Measurements from ENCODE around the gene BEST2. TPM values are rescaled to one million over a fixed set of nuclear protein-coding genes. Genes with fewer than 3 reads are reported as not detected.

BEST2 gene
- total RNA-seq, 1 experiment from 2014 or later: 0.27 TPM

DNA sequence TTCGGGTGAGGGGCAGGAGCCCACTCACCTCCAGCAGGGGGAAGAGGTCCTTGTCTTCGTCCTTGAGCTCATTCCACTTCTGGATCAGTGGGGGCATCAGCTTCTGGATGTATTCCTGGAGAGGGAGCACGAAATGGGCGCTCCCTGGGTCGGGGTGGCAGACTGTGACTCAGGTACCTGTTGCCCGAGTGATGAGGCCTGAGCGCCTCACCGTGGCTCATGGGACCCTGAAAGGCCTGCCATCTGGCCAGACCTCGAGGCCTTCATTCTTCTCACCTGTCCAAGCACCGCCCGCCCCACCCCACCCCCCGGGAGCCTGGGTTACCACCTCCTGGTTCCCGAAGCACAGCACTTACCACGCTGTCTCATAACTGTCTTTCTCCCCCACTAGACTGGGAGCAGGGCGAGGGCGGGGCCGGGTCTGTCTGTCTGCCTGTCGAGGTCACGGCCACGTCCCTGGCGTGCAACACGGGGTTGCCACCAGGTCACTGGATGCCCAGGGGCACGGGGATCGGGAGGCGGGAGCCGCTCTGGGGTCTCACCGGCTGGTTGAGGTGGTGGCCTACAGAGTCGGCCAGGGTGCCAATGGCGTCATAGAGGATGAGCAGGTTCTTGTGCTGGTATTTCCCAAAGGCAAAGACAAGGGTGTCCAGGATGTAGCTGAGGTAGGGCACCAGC is 45.8 kb upstream of the BEST2 start:
- intact Hi-C loops (cut with micrococcal nuclease; ENCODE audit: unreplicated experiment): no loop called here
- Mint-ChIP-seq H3K4me3 (ENCODE audit: unreplicated experiment) (no peak overlapping the region), H3K27me3 (ENCODE audit: insufficient read depth, unreplicated experiment) (no peaks in the 10 kb centered on the region), H3K4me1 (ENCODE audit: low read depth, unreplicated experiment) (no peaks in the 10 kb centered on the region), H3K27ac (ENCODE audit: unreplicated experiment) (no peak overlapping the region), H3K9me3 (ENCODE audit: unreplicated experiment) (no peaks in the 10 kb centered on the region), H3K36me3 (ENCODE audit: insufficient read depth, unreplicated experiment) (peaks cover 98% of the 10 kb centered on the region)
- no peak for DNase-seq
- TF ChIP-seq, protein P1, sequence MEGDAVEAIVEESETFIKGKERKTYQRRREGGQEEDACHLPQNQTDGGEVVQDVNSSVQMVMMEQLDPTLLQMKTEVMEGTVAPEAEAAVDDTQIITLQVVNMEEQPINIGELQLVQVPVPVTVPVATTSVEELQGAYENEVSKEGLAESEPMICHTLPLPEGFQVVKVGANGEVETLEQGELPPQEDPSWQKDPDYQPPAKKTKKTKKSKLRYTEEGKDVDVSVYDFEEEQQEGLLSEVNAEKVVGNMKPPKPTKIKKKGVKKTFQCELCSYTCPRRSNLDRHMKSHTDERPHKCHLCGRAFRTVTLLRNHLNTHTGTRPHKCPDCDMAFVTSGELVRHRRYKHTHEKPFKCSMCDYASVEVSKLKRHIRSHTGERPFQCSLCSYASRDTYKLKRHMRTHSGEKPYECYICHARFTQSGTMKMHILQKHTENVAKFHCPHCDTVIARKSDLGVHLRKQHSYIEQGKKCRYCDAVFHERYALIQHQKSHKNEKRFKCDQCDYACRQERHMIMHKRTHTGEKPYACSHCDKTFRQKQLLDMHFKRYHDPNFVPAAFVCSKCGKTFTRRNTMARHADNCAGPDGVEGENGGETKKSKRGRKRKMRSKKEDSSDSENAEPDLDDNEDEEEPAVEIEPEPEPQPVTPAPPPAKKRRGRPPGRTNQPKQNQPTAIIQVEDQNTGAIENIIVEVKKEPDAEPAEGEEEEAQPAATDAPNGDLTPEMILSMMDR (IDR thresholded peaks at IDR 0.05; ENCODE audit: insufficient read depth in 1 of 2, low read depth in 1 of 2, low read length in 1 of 2, severe bottlenecking in 1 of 2, unreplicated experiment in 1 of 2): no peak
- Histone ChIP-seq H3K9me3 (no peaks in the 10 kb centered on the region), H3K36me3 (ENCODE audit: control insufficient read depth, insufficient read depth, low read length) (peaks cover 7% of the 10 kb centered on the region; the same call in 1 of the 2 replicates), H3K4me3 (ENCODE audit: low read depth, low read length) (no peak overlapping the region), H3K27me3 (replicated peaks; ENCODE audit: control insufficient read depth, insufficient read depth, low read length) (no peaks in the 10 kb centered on the region), H3K4me1 (no peaks in the 10 kb centered on the region)
- no TSS peak for BruUV-seq (replicated peaks)
- CTCF ChIA-PET: no interaction called here
- POLR2A ChIA-PET: no interaction called here

DNA sequence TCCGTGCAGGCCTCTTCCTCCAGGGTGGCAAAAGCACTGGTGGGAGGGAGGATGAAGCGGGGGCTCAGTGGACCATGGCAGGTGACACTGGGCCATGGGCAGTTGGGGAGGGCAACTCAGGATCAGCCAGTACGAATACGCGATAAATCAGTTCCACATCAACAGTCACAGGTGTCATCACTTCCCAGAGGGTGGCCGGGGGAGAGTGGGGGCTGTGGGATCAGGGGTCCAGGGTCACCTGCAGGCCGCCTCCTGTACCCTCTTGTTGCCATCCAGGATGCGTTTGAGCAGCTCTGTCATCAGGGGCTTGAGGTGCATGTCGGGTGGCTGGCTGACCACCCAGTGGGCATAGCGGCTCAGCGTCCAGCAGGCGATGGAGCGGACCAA is 45.3 kb upstream of the BEST2 start:
- TF ChIP-seq, protein P1 (IDR thresholded peaks at IDR 0.05; ENCODE audit: insufficient read depth in 1 of 2, low read depth in 1 of 2, low read length in 1 of 2, severe bottlenecking in 1 of 2, unreplicated experiment in 1 of 2): no peak
- Histone ChIP-seq H3K36me3 (ENCODE audit: control insufficient read depth, insufficient read depth, low read length) (peaks cover 7% of the 10 kb centered on the region; the same call in 1 of the 2 replicates), H3K4me1 (no peaks in the 10 kb centered on the region), H3K4me3 (ENCODE audit: low read depth, low read length) (no peak overlapping the region), H3K9me3 (no peaks in the 10 kb centered on the region), H3K27me3 (replicated peaks; ENCODE audit: control insufficient read depth, insufficient read depth, low read length) (no peaks in the 10 kb centered on the region)
- Mint-ChIP-seq H3K27me3 (ENCODE audit: insufficient read depth, unreplicated experiment) (no peaks in the 10 kb centered on the region), H3K36me3 (ENCODE audit: insufficient read depth, unreplicated experiment) (peaks cover 98% of the 10 kb centered on the region), H3K4me3 (ENCODE audit: unreplicated experiment) (no peak overlapping the region), H3K27ac (ENCODE audit: unreplicated experiment) (no peak overlapping the region), H3K9me3 (ENCODE audit: unreplicated experiment) (no peaks in the 10 kb centered on the region), H3K4me1 (ENCODE audit: low read depth, unreplicated experiment) (no peaks in the 10 kb centered on the region)
- POLR2A ChIA-PET: interaction anchor here (0.7 kb wide), 1 partner anchor 15 kb away, joined by 3 read pairs; no protein-coding TSS in a partner anchor
- intact Hi-C loops (cut with micrococcal nuclease; ENCODE audit: unreplicated experiment): no loop called here
- no peak for DNase-seq
- CTCF ChIA-PET: no interaction called here
- BruUV-seq (replicated peaks): no TSS peak

DNA sequence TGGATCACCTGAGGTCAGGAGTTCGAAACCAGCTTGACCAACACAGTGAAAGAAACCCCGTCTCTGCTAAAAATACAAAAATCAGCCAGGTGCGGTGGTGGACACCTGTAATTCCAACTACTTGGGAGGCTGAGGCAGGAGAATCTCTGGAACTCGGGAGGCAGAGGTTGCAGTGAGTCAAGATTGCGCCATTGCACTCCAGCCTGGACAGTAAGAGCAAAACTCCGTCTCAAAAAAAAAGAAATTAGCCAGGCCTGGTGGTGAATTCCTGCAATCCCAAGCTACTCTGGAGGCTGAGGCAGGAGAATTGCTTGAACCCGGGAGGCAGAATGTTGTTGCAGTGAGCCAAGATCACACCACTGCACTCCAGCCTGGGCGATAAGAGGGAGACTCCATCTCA is 43.0 kb upstream of the BEST2 start:
- Mint-ChIP-seq H3K27me3 (ENCODE audit: insufficient read depth, unreplicated experiment) (no peaks in the 10 kb centered on the region), H3K9me3 (ENCODE audit: unreplicated experiment) (no peaks in the 10 kb centered on the region), H3K4me3 (ENCODE audit: unreplicated experiment) (no peak overlapping the region), H3K36me3 (ENCODE audit: insufficient read depth, unreplicated experiment) (peaks cover 87% of the 10 kb centered on the region), H3K4me1 (ENCODE audit: low read depth, unreplicated experiment) (no peaks in the 10 kb centered on the region), H3K27ac (ENCODE audit: unreplicated experiment) (no peak overlapping the region)
- no TSS peak for BruUV-seq (replicated peaks)
- CTCF ChIA-PET: no interaction called here
- no peak for DNase-seq
- TF ChIP-seq, protein P1 (IDR thresholded peaks at IDR 0.05; ENCODE audit: insufficient read depth in 1 of 2, low read depth in 1 of 2, low read length in 1 of 2, severe bottlenecking in 1 of 2, unreplicated experiment in 1 of 2): no peak
- Histone ChIP-seq H3K4me3 (ENCODE audit: low read depth, low read length) (no peak overlapping the region), H3K36me3 (ENCODE audit: control insufficient read depth, insufficient read depth, low read length) (peaks cover 7% of the 10 kb centered on the region), H3K27me3 (replicated peaks; ENCODE audit: control insufficient read depth, insufficient read depth, low read length) (no peaks in the 10 kb centered on the region), H3K9me3 (no peaks in the 10 kb centered on the region), H3K4me1 (no peaks in the 10 kb centered on the region)
- POLR2A ChIA-PET: no interaction called here
- intact Hi-C loops (cut with micrococcal nuclease; ENCODE audit: unreplicated experiment): no loop called here

All from Caco-2 (cell line).